ENCODE measurements around the gene UBE2J2. TPM values are rescaled to one million over a fixed set of nuclear protein-coding genes. Genes with fewer than 3 reads are reported as not detected.

The UBE2J2 gene
- total and polyA plus RNA-seq, 2 experiments from 2014 or later, result 47.1 to 70.2 TPM

GRCh38 chr1:1268284-1268682 lies 5.4 kb downstream of the UBE2J2 start (continued):
- TF ChIP-seq ETS1 (IDR thresholded peaks at IDR 0.05) (no peak), REST (IDR thresholded peaks at IDR 0.05; ENCODE audit: unreplicated experiment) (no peak), EZH2phosphoT487 (IDR thresholded peaks at IDR 0.05; ENCODE audit: unreplicated experiment) (no peak), ZNF331 (CRISPR knock-in tag; IDR thresholded peaks at IDR 0.05; ENCODE audit: low read depth) (no peak), CREB1 (CRISPR knock-in tag; IDR thresholded peaks at IDR 0.05; ENCODE audit: low read depth) (no peak), STAT1 (IDR thresholded peaks at IDR 0.05; ENCODE audit: unreplicated experiment) (no peak), ZNF114 (CRISPR knock-in tag; IDR thresholded peaks at IDR 0.05) (no peak), POLR2AphosphoS5 (IDR thresholded peaks at IDR 0.05; ENCODE audit: low read depth) (no peak)

- Mint-ChIP-seq H3K4me1 (peaks cover 22% of the 10 kb centered on the region), H3K27ac (no peak overlapping the region), H3K27me3 (ENCODE audit: insufficient read depth, low read depth, poor library complexity) (peaks cover 8% of the 10 kb centered on the region)
Measured at GRCh38 chr1:1267488-1268283, 6.0 kb downstream of the UBE2J2 start.

More at GRCh38 chr1:1267488-1268283, 6.0 kb downstream of the UBE2J2 start:
- H3K4me2 ChIP-seq, result no peak overlapping the region
- ATAC-seq (no peak), DNase-seq (ENCODE audit: low spot score) (no peak)
- no peak for TF ChIP-seq CREB1 (CRISPR knock-in tag; IDR thresholded peaks at IDR 0.05; ENCODE audit: low read depth)
- TF ChIP-seq EZH2phosphoT487 (IDR thresholded peaks at IDR 0.05; ENCODE audit: unreplicated experiment), result no peak
- no peak for TF ChIP-seq POLR2AphosphoS5 (IDR thresholded peaks at IDR 0.05; ENCODE audit: low read depth)
- Mint-ChIP-seq H3K9me3 (no peaks in the 10 kb centered on the region), H3K4me3 (no peak overlapping the region; the same call in 2 of the 3 replicates), H3K36me3 (ENCODE audit: low read depth) (peaks cover 42% of the 10 kb centered on the region)
- no peak overlapping the region for H3K4me3 ChIP-seq
- H3F3A ChIP-seq (replicated peaks; ENCODE audit: low read depth), result 0 out of 2 replicates have a peak, but pooled peaks cover 7% of the 10 kb centered on the region
- no peak overlapping the region for H2AFZ ChIP-seq
- no peaks in the 10 kb centered on the region for H3K27me3 ChIP-seq (ENCODE audit: insufficient read depth)
- no peaks in the 10 kb centered on the region for H3K9me2 ChIP-seq (ENCODE audit: insufficient read depth)
- H4K20me1 ChIP-seq (replicated peaks; ENCODE audit: insufficient read depth), result peaks cover 32% of the 10 kb centered on the region
- H3K79me2 ChIP-seq (replicated peaks; ENCODE audit: insufficient read depth), result peaks cover 62% of the 10 kb centered on the region
- H3K27ac ChIP-seq (ENCODE audit: low read depth), result no peak overlapping the region
- peaks cover 10% of the 10 kb centered on the region; the same call in 1 of the 2 replicates for H3K36me3 ChIP-seq (ENCODE audit: insufficient read depth)
- no peaks in the 10 kb centered on the region; the same call in 1 of the 2 replicates for H3K4me1 ChIP-seq (ENCODE audit: insufficient read depth)

Measured in GM23338 (cell line).